SJSA1 (cell line): Measurements from ENCODE around the gene SIX5. TPM values are rescaled to one million over a fixed set of nuclear protein-coding genes. Genes with fewer than 3 reads are reported as not detected.

Source experiments
- DNase-seq, 2 experiments: peaks; one replicate each; pipeline ENCODE4 v3.0.0-alpha.2; 2015 to 2020; ENCODE audit warnings: low spot score in 2 of 2, low read depth in 1 of 2
- H3K27ac ChIP-seq: fragments of 250-450 bp; sonication (Bioruptor Pico); 2 replicates; pipeline ENCODE4 v1.5.1; 2020; ENCODE audit warnings: mild to moderate bottlenecking, moderate library complexity
- H3K27me3 ChIP-seq: fragments of 250-450 bp; sonication (Bioruptor Pico); replicated peaks from 2 replicates; pipeline ENCODE4 v1.5.1; 2020; ENCODE audit warnings: mild to moderate bottlenecking, moderate library complexity
- H3K36me3 ChIP-seq: fragments of 250-450 bp; sonication (Bioruptor Pico); 2 replicates; pipeline ENCODE4 v1.5.1; 2020; ENCODE audit warnings: mild to moderate bottlenecking
- H3K4me1 ChIP-seq: fragments of 250-450 bp; sonication (Bioruptor Pico); replicated peaks from 2 replicates; pipeline ENCODE4 v1.6.1; 2021; ENCODE audit warnings: mild to moderate bottlenecking
- H3K4me3 ChIP-seq: fragments of 250-450 bp; sonication (Bioruptor Pico); 2 replicates; pipeline ENCODE4 v1.5.1; 2020; ENCODE audit warnings: mild to moderate bottlenecking
- H3K9me3 ChIP-seq: fragments of 250-450 bp; sonication (Bioruptor Pico); replicated peaks from 2 replicates; pipeline ENCODE4 v1.5.1; 2020; ENCODE audit warnings: mild to moderate bottlenecking
- total RNA-seq: library from RNA; depleted of rRNA; stranded (reverse); fragments of >200 nt; shearing (Covaris generic); gene quantifications from 2 replicates; pipeline ENCODE4 v1.2.3, GENCODE V29; 2014; rRNA removed

The SIX5 gene
- total RNA-seq, 1 experiment from 2014 or later, result 9.1 TPM

DNA sequence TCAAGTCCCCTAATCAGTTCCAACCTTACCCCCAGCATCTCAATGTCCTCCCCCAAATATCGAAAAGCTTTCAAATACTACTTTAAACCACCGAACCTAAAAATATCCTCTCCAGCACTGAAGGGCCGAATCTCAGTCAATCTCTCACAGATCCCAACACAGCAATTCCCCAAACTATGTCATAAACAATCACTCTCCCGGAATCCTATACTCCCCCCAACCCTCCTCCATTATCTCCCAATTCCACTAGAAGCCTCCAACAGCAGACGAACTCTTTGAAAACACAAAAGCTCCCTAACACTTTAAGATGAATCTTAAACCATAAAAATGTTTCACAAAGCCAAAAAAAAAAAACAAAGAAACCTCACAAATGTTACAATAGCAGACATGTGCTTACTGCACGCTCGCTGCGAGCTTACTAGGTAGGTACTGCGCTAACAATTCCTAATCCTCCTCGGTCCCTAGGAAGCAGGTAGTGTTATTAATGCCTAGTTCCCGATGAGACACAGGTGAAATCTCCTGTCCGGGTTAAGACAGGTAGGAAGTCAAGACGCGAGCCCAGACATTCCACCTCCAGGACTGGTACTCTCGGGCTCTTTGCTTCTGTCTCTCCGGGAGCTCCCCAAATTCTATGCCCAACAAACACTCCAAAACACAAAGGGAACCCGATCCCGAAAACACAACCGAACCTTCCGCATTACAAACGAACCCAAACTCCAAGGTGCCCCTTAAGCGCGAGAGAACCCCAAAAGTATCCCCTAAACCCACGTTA lies 52.5 kb downstream of the SIX5 start:
- Histone ChIP-seq H3K4me1 (peaks cover 12% of the 10 kb centered on the region), H3K36me3 (peaks cover 27% of the 10 kb centered on the region), H3K4me3 (peak overlapping the region; percentile 45), H3K27ac (0 out of 2 replicates have a peak overlapping the region, but pooled peaks have one; percentile 13), H3K27me3 (no peaks in the 10 kb centered on the region), H3K9me3 (no peaks in the 10 kb centered on the region)
- peak in 1 of 2 experiments; percentile 44 for DNase-seq

DNA sequence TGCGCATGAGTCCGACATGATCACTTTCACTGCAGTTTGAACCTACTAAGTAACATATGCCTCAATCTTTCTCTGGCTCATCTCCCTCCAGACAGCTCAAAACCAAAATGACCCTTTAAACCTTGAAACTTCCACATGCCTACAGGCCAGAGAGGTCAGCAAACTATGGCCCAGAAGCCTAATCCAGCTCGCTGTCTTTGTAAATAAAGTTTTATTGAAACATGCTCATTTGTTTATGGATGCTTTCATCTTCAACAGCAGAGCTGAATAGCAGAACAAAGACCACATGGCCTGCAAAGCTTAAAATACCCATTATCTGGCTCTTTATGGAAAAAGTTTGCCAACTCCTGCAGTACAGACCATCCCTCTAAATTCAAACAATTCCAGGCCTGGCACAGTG lies 53.9 kb downstream of the SIX5 start:
- H3K27ac ChIP-seq, result no peak overlapping the region
- H3K4me3 ChIP-seq, result no peak overlapping the region
- peaks cover 12% of the 10 kb centered on the region for H3K4me1 ChIP-seq
- peaks cover 37% of the 10 kb centered on the region for H3K36me3 ChIP-seq
- H3K9me3 ChIP-seq, result no peaks in the 10 kb centered on the region
- H3K27me3 ChIP-seq, result no peaks in the 10 kb centered on the region
- DNase-seq, result no peak

Other genes starting within 250 kb of the SIX5 start
- gene OPA3, start 184.4 kb downstream of the SIX5 start, total RNA-seq, result 10.7 and 18.2 TPM in 2 replicates
- not detected in 2 replicates for gene GPR4, start 167.0 kb downstream of the SIX5 start, total RNA-seq
- gene EML2, start 129.9 kb downstream of the SIX5 start, total RNA-seq, result 33.6 and 45.4 TPM in 2 replicates
- 0.72 and 2.1 TPM in 2 replicates for gene GIPR, start 101.0 kb downstream of the SIX5 start, total RNA-seq
- gene SNRPD2, start 77.3 kb downstream of the SIX5 start, total RNA-seq, result 331 and 402 TPM in 2 replicates
- gene QPCTL, start 76.6 kb downstream of the SIX5 start, total RNA-seq, result 11.6 and 14.6 TPM in 2 replicates
- 8.3 and 10.7 TPM in 2 replicates for gene FBXO46, start 38.4 kb downstream of the SIX5 start, total RNA-seq
- gene MEIOSIN, start 35.8 kb downstream of the SIX5 start, total RNA-seq, result not detected in 2 replicates
- 7.4 and 10.6 TPM in 2 replicates for gene DMPK, start 13.2 kb upstream of the SIX5 start, total RNA-seq
- gene DMWD, start 23.6 kb upstream of the SIX5 start, total RNA-seq, result 17.6 and 35.4 TPM in 2 replicates
- not detected in 2 replicates for gene RSPH6A, start 46.1 kb upstream of the SIX5 start, total RNA-seq
- gene SYMPK, start 93.9 kb upstream of the SIX5 start, total RNA-seq, result 32.4 and 55.0 TPM in 2 replicates
- gene FOXA3, start 95.1 kb upstream of the SIX5 start, total RNA-seq, result not detected in 2 replicates
- 42.9 and 50.1 TPM in 2 replicates for gene IRF2BP1, start 116.9 kb upstream of the SIX5 start, total RNA-seq
- 1.3 and 1.4 TPM in 2 replicates for gene MYPOP, start 133.4 kb upstream of the SIX5 start, total RNA-seq
- gene NANOS2, start 145.5 kb upstream of the SIX5 start, total RNA-seq, result not detected in 2 replicates
- gene NOVA2, start 204.6 kb upstream of the SIX5 start, total RNA-seq, result not detected in 2 replicates
- gene CCDC61, start 226.2 kb upstream of the SIX5 start, total RNA-seq, result 4.3 and 7.4 TPM in 2 replicates